Right atrium auricular region (tissue), 2 donors: ENCODE data around the gene MAPK1IP1L. TPM values are rescaled to one million over a fixed set of nuclear protein-coding genes. Genes with fewer than 3 reads are reported as not detected.
"Not testable (repeated sequence)": the region's sequence is repeated elsewhere in the genome, so short reads cannot be mapped to it uniquely, and the experiment has no call there.

Experiments
- DNase-seq: peaks from one replicate; pipeline ENCODE4 v3.0.0-alpha.2; 2019; ENCODE audit warnings: low spot score
- H3K27ac ChIP-seq, 2 donors: fragments of 200-600 bp; sonication (generic); 1 replicate in 1 of 2; 2 replicates in 1 of 2; pipeline ENCODE4 v1.5.1; 2016 to 2019
- H3K27me3 ChIP-seq, 2 donors: fragments of 200-600 bp; sonication (generic); one replicate each; pipeline versions ENCODE4 v1.5.1 to v1.6.0; 2017 to 2019
- H3K36me3 ChIP-seq: fragments of 200-600 bp; sonication (generic); one replicate; pipeline ENCODE4 v1.5.1; 2016
- H3K4me1 ChIP-seq, 2 donors: fragments of 200-600 bp; sonication (generic); one replicate each; pipeline versions ENCODE4 v1.5.1 to v1.6.0; 2017 to 2019
- H3K4me3 ChIP-seq, 2 donors: fragments of 200-600 bp; sonication (generic); 1 replicate in 1 of 2; 2 replicates in 1 of 2; pipeline ENCODE4 v1.5.1; 2017 to 2019; ENCODE audit warnings: mild to moderate bottlenecking in 1 of 2, moderate library complexity in 1 of 2
- H3K9me3 ChIP-seq, 2 donors: fragments of 200-600 bp; sonication (generic); one replicate each; pipeline ENCODE4 v1.5.1; 2019
- total RNA-seq, 2 donors: library from RNA; depleted of rRNA; stranded (reverse); fragments of >200 nt; gene quantifications; one replicate each; pipeline ENCODE4 v1.1.0, GENCODE V29; 2016
- TF ChIP-seq, protein P1 (sequence below), 2 donors: fragments of 200-600 bp; sonication (generic); IDR thresholded peaks; one replicate each; pipeline ENCODE4 v1.5.1; 2019; ENCODE audit warnings: antibody characterized with exemption in 2 of 2

The MAPK1IP1L gene
- total RNA-seq: 100 to 1,000 TPM in 1 of 2 donors, 10 to 100 TPM in 1; 81.2 to 111 TPM

DNA sequence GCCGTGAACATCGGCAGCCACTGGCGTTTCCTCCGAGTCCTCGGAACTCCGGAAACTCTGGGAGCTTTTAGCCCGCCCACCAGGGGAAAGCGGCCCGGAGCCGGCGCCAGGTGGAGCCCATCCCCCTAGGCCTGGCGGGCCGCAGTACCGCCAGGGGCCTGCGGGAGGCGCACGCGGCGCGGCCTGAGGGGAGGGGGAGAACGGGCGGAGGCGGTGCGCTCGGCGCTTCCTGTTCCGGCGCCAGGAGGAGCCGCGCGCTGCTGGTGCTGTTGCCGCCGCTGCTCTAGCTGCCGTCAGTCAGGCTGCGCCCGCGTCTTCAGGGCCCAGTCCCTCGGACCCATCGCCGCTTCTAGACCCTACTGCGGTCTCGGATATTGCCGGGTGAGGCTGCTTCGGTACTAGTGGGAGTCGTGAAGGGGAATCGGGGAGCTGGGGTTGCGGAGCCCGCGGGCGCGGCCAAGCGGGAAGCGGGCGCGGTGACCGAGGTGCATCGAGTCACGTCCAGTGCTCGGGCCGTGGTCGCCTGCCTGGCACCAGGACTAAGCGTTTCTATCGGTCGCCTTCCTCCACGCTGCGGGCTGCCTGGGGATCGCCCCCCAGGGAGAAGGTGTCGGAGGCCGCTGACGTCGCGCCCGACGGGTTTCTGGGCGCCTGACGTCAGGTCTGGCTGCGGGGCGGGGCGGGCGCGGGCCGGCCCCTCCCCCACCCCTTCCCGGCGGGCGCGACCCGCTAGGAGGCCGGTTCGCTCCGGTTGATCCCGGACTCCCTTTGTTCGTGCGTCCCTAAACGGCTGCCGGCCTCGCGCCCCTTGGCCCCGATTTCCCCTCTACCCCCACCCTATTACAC, at the start of gene MAPK1IP1L:
Gene MAPK1IP1L, plus strand, starts transcription at position 225 of the 846 bp plus-strand sequence. CDS start 10,037 bp downstream, outside the sequence.
- Histone ChIP-seq H3K4me3 (peak within 1 kb of the TSS; percentile 97 to 99), H3K27me3 (no peaks in the 10 kb centered on the region), H3K4me1 (peaks cover 0 to 40% of the 10 kb centered on the region in 2 donors), H3K27ac (peak within 1 kb of the TSS; percentile 99 to 100), H3K36me3 (no peaks in the 10 kb centered on the region), H3K9me3 (no peaks in the 10 kb centered on the region)
- TF ChIP-seq, protein P1, sequence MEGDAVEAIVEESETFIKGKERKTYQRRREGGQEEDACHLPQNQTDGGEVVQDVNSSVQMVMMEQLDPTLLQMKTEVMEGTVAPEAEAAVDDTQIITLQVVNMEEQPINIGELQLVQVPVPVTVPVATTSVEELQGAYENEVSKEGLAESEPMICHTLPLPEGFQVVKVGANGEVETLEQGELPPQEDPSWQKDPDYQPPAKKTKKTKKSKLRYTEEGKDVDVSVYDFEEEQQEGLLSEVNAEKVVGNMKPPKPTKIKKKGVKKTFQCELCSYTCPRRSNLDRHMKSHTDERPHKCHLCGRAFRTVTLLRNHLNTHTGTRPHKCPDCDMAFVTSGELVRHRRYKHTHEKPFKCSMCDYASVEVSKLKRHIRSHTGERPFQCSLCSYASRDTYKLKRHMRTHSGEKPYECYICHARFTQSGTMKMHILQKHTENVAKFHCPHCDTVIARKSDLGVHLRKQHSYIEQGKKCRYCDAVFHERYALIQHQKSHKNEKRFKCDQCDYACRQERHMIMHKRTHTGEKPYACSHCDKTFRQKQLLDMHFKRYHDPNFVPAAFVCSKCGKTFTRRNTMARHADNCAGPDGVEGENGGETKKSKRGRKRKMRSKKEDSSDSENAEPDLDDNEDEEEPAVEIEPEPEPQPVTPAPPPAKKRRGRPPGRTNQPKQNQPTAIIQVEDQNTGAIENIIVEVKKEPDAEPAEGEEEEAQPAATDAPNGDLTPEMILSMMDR (IDR thresholded peaks at IDR 0.05): peak; percentile 100
- peak; percentile 93 for DNase-seq

DNA sequence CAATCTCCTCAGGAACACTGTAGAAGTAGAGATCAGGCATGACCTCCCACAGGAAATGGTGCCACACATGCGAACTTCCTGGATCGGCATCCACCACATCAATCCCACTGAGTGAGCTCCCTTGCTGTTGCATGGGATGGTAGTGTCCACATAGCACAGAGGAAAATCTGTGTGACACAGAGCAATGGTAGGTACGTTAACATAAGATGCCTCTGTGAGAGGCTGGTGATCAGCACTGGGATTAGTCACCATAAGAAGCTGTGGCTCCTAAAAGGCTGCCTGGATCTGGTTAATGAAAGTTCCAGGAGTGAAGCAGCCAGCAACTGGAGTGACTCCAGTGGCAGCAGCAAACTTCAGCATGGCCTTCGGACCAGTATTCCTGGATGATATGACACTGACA, 46.4 kb upstream of the MAPK1IP1L start:
- no peaks in the 10 kb centered on the region for H3K36me3 ChIP-seq
- H3K27ac ChIP-seq: no peak overlapping the region
- TF ChIP-seq, protein P1 (IDR thresholded peaks at IDR 0.05): no peak
- no peaks in the 10 kb centered on the region for H3K9me3 ChIP-seq
- no peak for DNase-seq
- no peak overlapping the region for H3K4me3 ChIP-seq
- no peaks in the 10 kb centered on the region for H3K4me1 ChIP-seq
- H3K27me3 ChIP-seq: no peaks in the 10 kb centered on the region

DNA sequence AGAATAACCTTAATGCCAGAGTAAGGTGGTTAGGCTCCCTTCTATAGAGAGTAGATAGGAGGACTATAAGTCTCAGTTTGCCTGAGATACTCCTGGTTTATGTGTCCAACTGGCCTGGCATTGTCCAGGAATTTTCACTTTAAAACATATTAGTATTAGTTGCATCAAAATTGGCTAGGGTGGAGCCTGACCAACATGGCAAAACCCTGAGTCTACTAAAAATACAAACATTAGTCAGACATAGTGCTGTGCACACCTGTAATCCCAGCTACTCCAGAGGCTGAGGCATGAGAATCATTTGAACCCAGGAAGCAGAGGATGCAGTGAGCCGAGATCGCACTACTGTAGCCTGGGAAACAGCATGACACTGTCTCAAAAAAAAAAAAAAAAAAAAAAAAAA, 36.4 kb upstream of the MAPK1IP1L start:
- H3K9me3 ChIP-seq: no peaks in the 10 kb centered on the region
- H3K4me1 ChIP-seq: no peaks in the 10 kb centered on the region
- no peak overlapping the region for H3K27ac ChIP-seq
- no peaks in the 10 kb centered on the region for H3K27me3 ChIP-seq
- TF ChIP-seq, protein P1 (IDR thresholded peaks at IDR 0.05): no peak
- no peak for DNase-seq
- H3K4me3 ChIP-seq: no peak overlapping the region
- H3K36me3 ChIP-seq: no peaks in the 10 kb centered on the region

DNA sequence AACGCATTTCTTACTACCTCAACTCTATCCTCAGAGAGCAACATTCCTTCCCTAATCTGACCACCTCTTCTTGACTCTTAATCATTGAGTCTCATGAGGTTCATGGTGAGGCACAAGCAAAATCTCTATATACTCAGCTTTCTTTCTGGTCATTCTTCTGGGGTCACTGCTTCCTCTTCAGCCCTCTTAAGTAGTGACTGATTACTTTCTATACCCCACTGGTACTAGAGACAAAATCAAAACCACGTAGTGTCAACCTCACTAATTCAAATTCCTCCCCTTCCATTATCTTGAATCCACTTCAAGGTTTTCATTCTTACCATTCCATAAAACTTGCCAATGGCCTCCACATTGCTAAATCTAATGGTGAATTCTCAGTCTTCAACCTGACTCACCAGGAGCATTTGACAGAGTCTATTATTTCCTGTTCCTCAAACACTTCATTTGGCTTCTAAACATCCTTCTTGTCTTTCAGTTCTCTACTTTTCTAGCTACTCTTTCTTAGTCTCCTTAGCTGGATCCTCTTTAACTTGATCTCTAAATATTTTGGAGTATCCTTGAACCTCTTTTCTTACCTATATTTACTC, 31.4 kb upstream of the MAPK1IP1L start:
- Histone ChIP-seq H3K4me1 (no peaks in the 10 kb centered on the region), H3K36me3 (no peaks in the 10 kb centered on the region), H3K4me3 (no peak overlapping the region), H3K27ac (no peak overlapping the region), H3K9me3 (no peaks in the 10 kb centered on the region), H3K27me3 (no peaks in the 10 kb centered on the region)
- DNase-seq: no peak
- TF ChIP-seq, protein P1 (IDR thresholded peaks at IDR 0.05): no peak

DNA sequence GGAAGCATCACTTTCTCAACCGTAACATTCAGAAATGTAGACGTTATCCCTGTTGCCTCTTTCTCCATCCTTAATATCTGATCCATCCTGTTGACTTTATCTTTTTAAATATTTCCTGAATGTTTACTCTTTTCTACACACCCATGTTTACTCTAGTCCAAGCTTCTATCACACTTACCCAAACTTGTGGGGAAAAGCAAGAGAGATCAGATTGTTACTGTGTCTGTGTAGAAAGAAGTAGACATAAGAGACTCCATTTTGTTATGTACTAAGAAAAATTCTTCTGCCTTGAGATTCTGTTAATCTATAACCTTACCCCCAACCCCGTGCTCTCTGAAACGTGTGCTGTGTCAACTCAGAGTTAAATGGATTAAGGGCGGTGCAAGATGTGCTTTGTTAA, 27.1 kb upstream of the MAPK1IP1L start:
- peaks cover 0 to 26% of the 10 kb centered on the region in 2 donors for H3K4me1 ChIP-seq
- DNase-seq, H3K36me3 ChIP-seq, H3K27ac ChIP-seq, H3K4me3 ChIP-seq, H3K9me3 ChIP-seq, H3K27me3 ChIP-seq: not testable (repeated sequence)

DNA sequence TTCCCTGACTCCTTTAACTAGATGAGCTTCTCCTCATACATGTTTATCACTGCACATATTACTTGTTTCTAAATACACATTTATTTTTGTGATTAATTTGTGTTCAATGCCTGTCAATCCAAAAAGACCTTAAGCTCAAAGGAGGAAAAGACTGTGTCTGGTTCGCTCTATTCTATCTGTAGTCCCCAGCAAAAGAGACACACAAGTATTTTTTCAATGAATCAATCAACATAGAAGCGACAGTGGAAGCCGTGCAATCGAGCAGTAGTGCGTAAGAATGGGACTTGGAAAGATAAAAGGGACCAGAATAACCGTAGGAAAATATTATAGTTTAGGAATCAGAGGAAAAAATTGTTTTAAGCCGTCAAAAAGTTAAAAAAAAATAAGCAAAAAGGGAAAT, 25.5 kb upstream of the MAPK1IP1L start:
- Histone ChIP-seq H3K4me3 (no peak overlapping the region), H3K9me3 (no peaks in the 10 kb centered on the region), H3K27me3 (no peaks in the 10 kb centered on the region), H3K27ac (no peak overlapping the region), H3K4me1 (peaks cover 0 to 31% of the 10 kb centered on the region in 2 donors), H3K36me3 (no peaks in the 10 kb centered on the region)
- TF ChIP-seq, protein P1 (IDR thresholded peaks at IDR 0.05): no peak
- DNase-seq: no peak
